Activated T-cell treated with anti-CD3 and anti-CD28 coated beads for 1 hour (primary cell): Measurements from ENCODE around the gene SNAI3.

Experiments used
- DNase-seq: peaks from one replicate; pipeline ENCODE4 v3.0.0-alpha.2; 2020; ENCODE audit warnings: low read depth

Gene SNAI3

DNA sequence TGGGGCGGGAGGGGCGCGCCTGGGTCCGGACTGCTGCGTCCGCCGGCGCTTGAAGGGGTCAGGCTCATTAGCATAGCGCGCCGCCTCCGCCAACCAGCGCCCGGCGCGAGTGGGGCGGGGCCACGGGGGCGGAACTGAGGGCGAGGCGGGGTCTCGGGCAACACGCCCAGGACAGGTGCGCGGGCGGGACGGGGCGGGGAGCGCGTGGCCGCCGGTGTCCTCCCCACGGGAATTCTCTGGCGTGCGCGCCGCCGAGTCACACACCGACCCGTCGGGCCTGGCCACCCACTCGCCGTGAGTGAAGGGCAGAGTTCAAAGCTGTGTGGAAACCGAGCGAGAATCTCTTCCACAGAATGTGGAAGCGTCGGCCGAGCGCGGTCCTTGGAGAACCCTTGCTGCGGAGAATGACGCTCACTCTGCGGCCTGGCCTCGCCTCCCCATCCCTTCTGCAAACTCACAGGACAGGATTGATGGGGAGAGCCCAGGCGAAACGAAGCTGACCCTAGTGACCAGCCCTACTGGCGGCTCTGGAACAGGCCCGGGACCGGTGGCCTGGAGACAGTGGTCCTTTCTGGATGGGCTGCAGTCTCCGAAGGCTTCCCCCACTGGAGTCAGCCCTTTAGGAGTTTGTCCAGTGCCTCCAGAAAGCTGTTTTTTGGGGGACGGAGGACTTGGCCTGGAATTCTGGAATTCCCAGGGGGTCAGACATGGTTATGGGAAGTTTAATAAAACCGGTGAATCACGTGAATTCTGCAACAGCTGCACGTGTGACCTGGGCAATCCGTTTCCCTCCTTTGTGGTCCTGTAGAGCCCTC is at the start of gene SNAI3:
TSS of gene SNAI3 (minus strand) at position 69 of the 815 bp plus-strand sequence. CDS start 101 bp downstream, outside the sequence.
- peak; percentile 75 for DNase-seq

DNA sequence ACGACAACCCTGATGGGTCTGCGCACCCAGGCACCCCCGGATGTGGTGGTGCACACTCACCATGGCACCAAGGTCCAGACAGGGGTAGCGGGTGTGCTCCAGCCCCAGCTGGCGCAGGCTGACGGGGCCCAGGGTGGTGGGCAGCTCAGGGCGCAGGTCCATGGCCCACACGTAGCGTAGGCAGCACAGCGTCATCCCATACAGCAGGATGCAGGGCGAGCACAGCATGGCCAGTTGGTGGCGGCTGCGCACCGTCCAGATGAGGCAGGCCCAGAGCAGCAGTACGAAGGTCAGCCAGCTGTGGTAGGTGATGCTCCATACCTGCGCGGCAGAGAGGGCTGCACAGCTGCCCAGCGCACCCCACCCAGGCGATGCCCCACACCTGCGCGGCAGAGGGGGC is 49.8 kb upstream of the SNAI3 start:
- DNase-seq: no peak

DNA sequence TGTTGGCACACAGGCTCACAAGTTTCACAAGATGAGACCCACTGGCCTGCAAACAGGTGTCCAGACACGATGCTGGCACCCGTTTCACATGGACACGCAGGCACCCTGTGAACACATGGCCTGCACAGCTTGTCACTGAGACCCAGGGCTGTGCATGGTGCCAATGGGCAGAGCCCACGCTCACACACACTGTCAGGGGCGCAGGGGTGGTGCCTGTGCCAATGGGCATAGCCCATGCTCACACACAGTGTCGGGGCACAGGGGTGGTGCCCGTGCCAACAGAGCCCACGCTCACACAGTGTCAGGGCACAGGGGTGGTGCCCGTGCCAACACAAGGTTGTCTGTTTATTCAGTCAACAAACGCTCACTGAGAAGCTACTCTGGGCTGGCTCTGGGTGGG is 49.3 kb upstream of the SNAI3 start:
- no peak for DNase-seq

DNA sequence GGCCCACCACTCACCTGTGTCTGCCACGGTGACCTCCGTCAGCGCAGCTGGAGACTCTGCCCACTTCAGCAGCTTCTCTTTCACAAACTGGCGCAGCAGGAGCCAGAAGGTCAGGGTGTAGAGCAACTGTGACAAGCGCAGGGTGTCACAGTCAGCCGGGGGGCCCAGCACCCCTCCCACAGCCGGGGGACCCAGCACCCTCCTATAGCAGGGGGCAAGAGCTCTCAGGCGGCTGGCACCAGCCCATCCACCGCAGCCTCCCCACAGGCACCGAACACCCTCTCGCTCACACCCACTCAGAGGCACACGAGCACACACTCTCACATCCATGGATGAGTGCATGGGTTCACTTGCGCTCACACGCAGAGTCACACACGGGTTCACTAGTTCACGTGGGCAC is 48.8 kb upstream of the SNAI3 start:
- no peak for DNase-seq

DNA sequence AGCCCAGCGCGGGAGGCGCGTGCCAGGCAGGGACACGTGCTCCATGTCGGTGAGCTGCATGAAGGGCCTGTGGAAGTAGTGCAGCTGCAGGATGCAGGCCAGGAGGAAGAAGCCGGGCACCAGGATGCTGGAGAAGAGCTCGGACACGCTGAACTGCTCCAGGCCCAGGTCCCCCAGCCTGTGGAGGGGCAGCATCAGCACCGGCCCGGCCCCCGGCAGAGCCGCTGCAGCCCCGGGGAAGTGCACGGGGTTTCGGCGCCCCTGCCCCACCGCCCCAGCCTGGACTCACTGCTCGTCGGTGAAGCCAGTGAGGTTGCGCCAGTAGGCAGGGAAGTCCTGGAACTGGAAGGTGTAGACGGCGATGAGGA is 48.0 kb upstream of the SNAI3 start:
- no peak for DNase-seq

DNA sequence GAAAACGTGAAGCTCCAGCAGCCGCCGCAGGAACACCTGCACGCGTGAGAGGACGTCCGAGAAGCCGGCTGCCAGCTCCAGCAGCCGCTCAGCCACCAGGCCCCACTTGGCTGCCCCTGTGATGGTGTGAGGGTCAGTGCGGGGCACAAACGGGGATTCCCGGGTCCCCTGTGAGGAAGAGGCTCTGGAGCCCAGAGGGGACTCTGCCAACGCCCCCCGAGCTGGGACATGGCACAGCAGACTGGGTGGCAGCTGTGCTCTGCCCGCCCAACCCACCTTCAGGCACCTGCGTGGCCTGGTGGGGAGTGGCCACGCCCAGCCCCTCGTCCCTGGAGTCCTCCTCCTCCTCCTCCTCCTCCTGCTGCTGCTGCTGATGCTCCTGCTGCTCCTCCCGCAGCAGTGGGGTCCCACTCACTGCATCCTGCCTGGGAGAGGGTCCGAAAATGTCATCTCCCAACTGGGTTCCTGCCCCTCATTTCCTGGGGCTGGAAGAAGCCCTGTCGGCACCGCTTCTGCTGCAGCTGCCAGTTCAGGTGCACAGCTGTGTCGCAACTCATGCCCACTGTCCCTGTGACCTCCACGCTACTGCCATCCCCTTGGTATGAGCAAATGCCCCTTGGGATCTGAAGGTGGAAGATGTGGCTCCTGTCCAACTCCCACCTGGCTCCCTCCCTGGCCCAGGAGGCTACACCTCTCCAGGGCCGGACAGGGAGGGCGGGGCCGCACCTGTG is 47.5 kb upstream of the SNAI3 start:
- DNase-seq: no peak

DNA sequence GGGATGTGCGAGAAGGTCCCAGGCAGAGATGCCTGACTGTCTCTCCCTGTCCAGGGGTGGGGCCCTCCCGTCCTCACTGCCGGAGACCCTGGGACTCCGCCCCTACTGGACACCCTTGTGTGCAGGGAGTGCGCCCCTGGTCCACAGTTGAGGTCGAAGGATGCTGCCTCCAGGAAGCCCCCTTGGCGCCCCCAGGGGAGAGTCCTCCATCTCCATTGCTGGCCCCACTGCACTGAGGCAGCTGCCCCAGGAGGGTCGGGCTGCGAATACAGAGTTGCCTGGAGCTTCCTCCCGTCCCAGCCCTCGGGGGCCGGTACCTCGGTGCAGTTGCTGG is 46.6 kb upstream of the SNAI3 start:
- no peak for DNase-seq

DNA sequence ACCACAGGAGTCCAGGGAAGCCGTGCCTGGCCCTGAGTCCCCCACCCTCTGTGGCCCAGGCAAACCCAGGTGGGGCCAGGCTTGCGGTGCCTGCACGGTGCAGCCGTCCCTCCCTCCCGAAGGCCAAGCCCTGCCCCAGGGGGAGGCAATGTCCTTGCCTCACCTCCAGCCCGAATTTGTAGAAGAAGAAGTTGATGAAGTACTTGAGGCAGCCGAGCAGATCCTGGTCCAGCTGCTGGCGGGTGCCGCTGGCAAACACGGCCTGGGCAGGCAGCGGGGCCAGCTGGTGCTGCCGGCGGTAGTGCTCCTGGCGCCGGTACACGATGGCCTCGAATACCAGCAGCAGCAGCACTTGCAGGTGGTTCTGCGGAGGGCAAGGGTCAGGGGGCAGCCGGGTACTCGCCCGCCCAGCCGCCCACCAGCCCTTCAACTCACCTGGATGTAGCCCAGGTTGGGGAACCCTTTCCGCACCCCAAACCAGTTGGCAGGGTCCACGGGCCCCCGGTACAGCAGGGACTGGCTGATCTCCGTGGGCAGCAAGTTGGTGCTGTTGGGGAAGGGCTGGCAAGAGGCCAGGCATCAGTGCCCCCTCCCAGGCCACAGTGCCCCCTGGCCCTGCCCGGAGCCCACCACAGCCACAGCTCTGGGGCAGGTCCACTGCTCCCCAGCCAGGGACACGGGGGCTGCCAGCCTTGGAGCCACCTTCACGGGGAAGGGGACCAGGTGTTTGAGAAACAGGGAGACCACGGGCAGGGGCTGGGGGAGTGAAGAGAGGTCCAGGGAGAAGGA is 46.1 kb upstream of the SNAI3 start:
- no peak for DNase-seq

DNA sequence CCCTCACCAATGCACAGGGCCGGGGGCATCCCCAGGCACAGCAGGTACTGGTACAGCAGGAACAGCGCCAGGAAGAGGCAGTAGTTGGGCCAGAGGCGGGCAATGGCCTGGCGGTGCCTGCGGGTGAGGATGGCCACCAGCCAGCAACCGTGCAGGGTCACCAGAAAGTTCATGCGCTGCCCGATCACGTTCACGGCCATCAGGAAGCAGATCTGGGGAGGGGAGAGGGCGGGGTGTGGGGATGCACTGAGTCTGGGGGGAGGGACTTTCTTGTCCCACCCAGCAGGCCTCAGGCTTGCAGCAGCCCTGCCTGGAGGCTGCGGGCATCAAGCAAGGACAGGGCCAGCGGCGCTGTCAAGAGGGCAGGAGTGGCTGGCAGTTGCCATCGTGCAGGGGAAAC is 45.4 kb upstream of the SNAI3 start:
- no peak for DNase-seq

DNA sequence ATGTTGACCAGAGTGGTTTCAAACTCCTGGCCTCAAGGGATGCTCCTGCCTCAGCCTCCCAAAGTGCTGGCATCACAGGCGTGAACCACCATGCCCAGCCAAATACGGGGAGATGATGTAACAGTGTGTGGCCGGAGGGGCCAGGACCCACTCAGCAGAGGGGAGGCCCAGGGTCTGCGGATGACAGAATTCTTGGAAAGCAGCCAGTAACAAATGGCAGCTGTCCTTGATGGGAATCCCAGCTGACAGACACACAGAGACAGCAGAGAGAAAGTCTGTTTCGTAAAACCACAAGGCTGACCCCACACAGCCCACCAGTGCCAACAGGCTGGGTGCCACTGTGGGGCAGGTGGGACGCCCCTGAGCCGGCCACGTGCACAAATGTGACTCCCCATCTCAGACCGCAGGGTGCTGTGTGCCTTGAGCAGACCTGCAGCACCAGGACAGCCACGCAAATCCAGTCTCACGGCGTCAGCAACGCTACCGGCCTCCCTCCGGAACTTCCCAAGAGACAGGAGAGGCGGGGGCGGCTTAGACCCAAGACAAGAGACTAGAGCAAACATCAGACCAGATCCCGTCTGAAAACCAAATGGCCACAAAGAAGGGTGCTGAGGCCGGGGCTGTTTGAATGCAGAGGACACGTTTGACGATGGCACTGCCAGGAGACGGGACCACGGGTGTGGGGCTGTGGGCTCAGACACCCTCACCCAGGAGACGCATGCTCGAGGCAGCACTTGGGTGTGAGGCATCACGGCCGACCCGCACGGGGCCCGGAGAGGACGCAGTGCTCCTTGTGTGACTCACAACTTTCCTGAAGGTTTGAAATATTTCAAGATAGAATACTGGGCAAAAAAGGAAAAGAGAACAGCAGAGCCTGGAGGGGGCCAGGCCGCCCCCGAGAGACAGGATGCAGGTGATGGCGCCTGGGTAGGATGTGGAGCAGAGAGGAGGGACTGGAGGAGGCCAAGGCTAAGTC is 44.6 kb upstream of the SNAI3 start:
- DNase-seq: no peak

DNA sequence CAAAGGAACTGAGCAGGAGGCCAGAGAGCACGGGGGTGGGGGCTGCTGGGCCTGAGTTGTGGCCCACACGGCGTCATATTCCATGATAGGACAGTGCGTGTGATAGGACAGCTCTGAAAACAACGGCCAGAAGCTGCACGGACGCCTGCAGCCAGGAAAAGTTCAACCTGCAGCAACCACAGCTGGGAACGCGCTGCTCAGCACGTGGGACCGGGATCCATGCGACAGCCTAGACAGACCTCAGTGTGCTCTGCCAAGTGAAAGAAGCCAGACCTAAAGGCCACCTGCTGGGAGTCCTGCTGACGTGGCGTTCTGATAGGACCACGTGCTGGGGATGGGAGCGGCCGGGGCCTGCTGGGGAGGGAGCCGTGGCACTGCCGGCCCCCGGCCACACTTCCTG is 41.6 kb upstream of the SNAI3 start:
- no peak for DNase-seq

DNA sequence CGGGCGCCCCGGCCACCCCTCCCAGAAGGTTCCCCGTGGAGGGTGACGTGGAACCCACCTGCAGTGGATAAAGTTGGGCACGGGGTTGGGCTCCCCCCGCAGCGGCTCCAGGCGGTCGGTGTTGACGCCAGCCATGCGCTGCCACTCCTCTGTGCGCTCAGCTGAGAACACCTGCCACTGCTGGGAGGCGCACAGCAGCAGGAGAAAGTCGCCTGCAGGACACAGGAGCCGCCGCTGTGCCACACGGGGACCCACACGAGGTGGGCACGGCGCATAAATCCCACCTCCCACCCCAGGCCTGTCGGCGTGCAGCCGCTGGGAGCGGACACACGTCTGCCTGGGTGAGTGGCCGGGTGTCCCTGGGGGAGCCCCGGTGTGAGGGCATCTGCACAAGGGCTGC is 40.7 kb upstream of the SNAI3 start:
- no peak for DNase-seq

DNA sequence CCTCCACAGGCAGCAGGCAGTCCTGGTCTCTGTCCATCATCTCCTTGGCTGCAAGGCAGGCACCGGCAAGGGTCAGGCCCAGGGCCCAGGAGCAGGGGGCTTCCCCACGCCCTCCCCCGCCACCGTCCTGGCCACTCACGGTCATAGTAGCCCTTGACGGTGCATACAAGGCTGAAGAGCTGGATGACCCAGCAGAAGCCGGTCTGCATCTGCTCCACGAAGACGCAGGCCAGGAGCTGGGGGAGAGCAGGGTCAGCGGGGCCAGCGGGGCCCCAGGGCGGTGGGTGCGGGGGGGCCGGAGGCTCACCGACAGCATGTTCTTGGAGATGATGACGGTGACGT is 40.1 kb upstream of the SNAI3 start:
- DNase-seq: no peak

DNA sequence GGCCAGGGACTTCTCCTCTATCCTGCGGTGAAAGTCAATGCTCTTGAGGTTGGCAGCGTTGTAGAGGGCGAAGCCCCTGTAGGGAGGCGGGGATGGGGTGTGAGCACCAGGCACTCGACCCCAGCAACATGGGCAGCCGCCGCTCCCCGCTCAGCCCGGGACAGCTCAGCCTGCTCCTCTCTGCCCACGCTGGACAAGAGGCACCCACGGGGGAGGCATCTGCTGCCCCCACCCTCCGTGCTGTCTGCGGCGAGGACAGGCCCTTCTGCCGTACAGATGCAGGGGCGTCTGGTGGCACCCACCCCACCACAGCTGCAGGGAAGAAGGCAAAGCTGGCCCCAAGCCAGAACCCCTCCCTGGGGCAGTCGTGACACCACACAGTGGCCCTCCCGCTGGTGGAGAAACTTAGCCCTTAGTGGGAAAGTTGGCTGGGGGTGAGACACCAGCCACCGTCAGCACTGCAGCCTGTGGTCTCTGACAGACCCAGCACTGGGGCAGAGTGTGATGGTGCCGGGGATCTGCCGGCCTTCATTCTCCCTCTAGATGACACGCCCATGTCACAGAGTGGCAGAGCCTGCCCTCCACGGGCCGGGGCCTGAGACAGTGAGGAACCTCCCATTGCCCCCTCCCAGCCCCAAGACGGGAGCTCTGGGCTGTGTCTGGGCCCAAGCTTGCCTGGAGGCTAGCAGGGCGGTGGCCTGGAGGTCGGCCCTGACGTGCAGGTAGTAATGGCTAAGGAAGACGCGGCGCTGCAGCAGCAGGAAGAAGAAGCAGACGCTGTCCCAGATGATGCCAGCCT is 39.5 kb upstream of the SNAI3 start:
- DNase-seq: no peak

DNA sequence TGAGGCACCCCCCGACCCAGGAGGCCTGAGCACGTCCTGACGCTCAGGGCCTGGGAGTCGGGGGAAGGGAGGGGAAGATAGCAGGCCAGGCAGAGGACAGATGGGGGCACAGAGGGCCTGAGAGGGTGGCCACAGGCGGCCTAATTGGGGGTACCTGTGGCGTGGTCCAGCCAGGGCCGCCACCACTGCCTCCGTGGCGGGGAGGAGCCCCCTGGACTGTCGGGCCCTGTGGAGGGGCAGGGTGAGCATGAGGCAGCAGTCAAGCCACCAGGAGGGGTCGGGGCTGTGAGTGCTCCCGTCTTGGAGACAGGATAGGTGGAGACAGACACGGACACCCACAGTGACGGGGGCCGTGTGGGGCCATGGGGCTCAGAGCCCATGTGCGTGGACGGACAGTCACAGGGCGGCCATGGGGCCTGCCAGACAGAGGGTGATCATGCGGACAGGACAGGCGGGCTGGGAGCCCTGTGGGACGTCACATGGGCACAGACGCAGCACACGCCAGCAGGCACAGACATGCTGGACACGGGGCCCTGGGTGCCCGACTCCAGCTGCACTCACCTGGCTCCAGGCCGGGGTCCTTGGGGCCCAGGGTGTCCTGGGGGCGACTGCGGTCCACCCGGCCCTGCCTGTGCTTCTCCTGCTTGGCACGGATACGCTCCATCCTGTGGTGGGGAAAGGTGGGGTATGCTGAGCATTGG is 38.7 kb upstream of the SNAI3 start:
- DNase-seq: no peak

DNA sequence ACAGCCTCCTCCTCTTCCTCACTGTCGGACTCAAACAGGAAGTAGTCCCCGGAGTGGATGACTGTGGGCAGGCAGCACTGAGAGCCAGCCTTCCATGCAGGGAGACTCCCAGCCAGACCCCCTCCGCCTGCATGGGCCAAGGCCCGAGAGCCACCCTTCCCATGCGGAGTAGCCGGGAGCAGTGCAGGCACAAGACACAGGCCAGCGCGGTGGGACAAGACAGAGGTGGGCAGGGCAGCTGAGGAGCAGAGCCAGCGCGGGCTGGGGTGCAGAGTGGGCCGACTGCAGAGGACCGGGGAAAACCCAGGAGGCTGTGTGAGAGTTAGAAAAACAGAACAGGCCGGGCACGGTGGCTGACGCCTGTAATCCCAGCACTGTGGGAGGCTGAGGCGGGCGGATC is 37.6 kb upstream of the SNAI3 start:
- DNase-seq: no peak

DNA sequence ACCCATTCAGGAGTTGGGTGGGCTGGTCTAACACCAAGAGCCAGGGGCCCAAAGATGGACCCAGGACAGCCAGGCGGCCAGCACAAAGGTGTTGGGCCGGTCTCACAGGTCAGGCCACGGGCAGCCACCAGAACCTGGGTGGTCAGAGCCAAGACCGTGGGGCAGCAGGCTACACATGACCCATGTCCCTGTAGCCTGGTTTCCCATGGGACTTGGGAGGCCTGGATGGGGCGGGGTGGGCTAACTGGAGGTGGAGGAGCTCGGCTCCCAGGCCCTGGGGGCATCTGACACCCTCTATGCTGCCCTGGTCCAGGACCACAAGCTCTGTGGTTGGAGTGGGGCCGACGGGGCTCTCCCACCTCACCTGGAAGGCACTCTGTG is 37.2 kb upstream of the SNAI3 start:
- DNase-seq: no peak

DNA sequence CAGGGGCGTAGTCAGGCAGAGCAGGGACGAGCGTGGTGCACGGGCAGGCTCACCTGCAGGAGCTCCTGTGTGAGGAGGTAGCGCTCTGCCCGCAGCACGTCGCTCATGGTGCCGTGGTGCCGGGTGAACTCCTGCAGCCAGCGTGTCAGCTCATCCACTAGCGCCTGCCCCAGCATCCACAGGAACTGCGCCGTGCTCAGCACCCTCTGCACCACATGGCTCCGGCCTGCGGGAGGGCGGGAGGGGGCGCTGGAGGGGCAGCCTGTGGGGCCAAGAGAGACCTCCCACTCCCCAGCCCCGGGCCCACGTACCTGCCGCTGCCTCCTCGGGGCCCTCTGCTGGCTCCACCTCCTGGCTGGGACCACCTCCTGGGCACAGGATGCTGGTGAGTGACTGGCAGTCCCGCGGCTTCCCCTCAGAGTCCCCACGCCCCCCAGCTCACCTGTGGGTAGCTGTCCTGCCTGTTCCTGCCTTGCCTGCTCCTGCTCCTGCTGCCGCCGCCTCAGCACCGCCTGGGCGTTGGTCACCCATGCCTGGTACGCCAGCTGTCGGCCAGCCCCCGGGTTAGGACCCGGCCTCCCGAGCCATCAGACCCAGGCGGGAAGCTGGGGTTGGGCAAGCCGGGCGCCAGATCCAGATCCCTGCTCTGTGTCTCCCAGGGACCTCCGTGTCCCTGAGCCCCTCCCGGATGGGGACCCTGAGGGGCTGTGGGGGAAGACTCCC is 36.6 kb upstream of the SNAI3 start:
- DNase-seq: no peak

DNA sequence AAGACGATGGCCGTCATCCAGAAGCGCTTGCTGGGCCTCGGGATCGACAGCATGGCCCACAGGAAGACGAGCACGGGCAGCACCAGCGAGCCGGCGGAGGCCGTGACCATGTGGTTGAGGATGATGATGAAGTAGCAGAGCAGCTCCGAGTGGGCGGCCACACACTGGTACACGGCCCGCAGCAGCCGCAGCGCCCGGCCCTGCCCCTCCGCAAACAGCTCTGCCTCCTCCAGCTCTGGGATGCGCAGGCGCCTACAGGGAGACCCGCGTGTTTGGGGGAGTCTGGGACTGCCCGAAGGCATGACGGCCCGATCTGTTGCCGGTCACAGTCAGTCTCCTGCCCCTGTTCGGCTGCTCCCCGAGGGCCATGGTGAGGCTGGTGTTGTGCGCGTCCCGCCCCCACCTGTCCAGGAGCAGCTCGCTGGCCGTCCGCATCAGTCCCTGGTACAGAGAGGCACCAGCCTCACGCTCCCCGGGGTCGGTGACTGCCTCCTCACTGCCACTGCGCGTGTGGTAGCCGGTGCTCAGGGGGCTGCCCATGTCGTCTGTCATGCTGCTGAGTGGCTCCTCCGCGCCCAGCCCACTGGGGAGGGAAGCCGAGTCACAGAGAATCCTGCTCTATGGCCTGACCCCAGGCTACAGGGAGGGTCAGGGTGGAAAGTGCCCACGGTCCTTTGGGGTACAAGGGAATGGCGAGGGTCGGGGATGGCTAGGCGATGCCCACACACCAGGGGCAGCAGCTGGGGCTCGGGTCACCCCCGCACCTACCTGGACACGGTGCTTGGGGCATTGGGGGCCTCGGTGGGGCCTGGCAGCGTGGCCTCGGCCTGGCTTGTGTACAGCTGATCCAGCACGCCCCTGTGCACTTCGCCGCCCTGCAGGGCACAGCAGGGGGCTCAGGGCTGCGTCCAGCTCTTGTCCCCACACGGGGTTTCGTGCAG is 35.8 kb upstream of the SNAI3 start:
- DNase-seq: no peak
